Endothelial cell of umbilical vein (primary cell): ENCODE measurements around the gene BUB1B. TPM values are rescaled to one million over a fixed set of nuclear protein-coding genes. Genes with fewer than 3 reads are reported as not detected.

Source experiments
- BruUV-seq: library from RNA; stranded (reverse); fragments of 400-500 nt; replicated peaks from 2 replicates; lab custom pipeline; 2021; lab: Mats Ljungman, UMichigan
- CTCF ChIA-PET: fragments of 300-600, 350-600 bp; sonication (Branson Sonifier 250); formaldehyde crosslinking; loops from one replicate; lab custom pipeline; 2021; ENCODE audit warnings: antibody characterized with exemption, inconsistent platforms; lab: Charles Lee
- POLR2A ChIA-PET: fragments of 300-600, 350-600 bp; sonication (Branson Sonifier 250); formaldehyde crosslinking; loops from one replicate; lab custom pipeline; 2021; ENCODE audit warnings: antibody characterized with exemption, inconsistent platforms; lab: Charles Lee
- DNase-seq: peaks from one replicate; pipeline ENCODE4 v3.0.0-alpha.2; 2011; ENCODE audit warnings: low read depth, low spot score
- FAIRE-seq: peaks from 2 replicates; lab custom pipeline; 2011; peaks lifted over from hg19 to GRCh38; lab: Jason Lieb, UNC
- H2AFZ ChIP-seq: 2 replicates; pipeline ENCODE4 v1.6.0; 2012; ENCODE audit warnings: low read depth, low read length, control low read depth, inconsistent platforms
- H3K27ac ChIP-seq: 2 replicates; pipeline ENCODE4 v1.5.1; 2011; ENCODE audit warnings: low read depth, mild to moderate bottlenecking, control low read depth, low read length, moderate library complexity; ENCODE audit not compliant: insufficient read depth
- H3K27me3 ChIP-seq, 2 experiments: 2 replicates each; pipeline versions ENCODE4 v1.6.0 to v1.6.1; 2011; ENCODE audit warnings: low read length in 2 of 2, mixed read lengths in 1 of 2; ENCODE audit not compliant: control insufficient read depth in 2 of 2, insufficient read depth in 2 of 2
- H3K36me3 ChIP-seq, 2 experiments: 2 replicates in 1 of 2; 3 replicates in 1 of 2; pipeline ENCODE4 v1.5.1; 2011; ENCODE audit warnings: low read length in 2 of 2, mild to moderate bottlenecking in 1 of 2, moderate library complexity in 1 of 2; ENCODE audit not compliant: control insufficient read depth in 2 of 2, insufficient read depth in 2 of 2; ENCODE audit errors: extremely low read depth in 1 of 2
- H3K4me1 ChIP-seq: 3 replicates; pipeline ENCODE4 v1.5.1; 2011; ENCODE audit warnings: mild to moderate bottlenecking, low read length; ENCODE audit not compliant: control insufficient read depth, insufficient read depth; ENCODE audit errors: extremely low read depth
- H3K4me2 ChIP-seq: 2 replicates; pipeline ENCODE4 v1.6.1; 2011; ENCODE audit warnings: low read length, control low read depth, mixed read lengths; ENCODE audit not compliant: insufficient read depth
- H3K4me3 ChIP-seq, 3 experiments: fragments of 200-600 bp in 1 of 3; sonication (generic), shearing (Covaris generic) in 1 of 3; replicated peaks in 1 of 3; 2 replicates each; pipeline ENCODE4 v1.5.1; 2011 to 2016; ENCODE audit warnings: control low read depth in 3 of 3, low read length in 3 of 3, mild to moderate bottlenecking in 2 of 3, inconsistent platforms in 1 of 3, low read depth in 1 of 3, moderate library complexity in 1 of 3; ENCODE audit not compliant: insufficient read depth in 1 of 3
- H3K79me2 ChIP-seq: 2 replicates; pipeline ENCODE4 v1.6.0; 2012; ENCODE audit warnings: low read length, inconsistent platforms; ENCODE audit not compliant: control insufficient read depth, insufficient read depth
- H3K9ac ChIP-seq: replicated peaks from 2 replicates; pipeline ENCODE3; 2011; ENCODE audit warnings: low read length, control low read depth; ENCODE audit not compliant: insufficient read depth; ENCODE audit errors: extremely low read depth
- H3K9me1 ChIP-seq: replicated peaks from 3 replicates; pipeline ENCODE4 v1.6.0; 2011; ENCODE audit warnings: mild to moderate bottlenecking, low read length; ENCODE audit not compliant: control insufficient read depth, insufficient read depth; ENCODE audit errors: extremely low read depth
- H3K9me3 ChIP-seq: replicated peaks from 2 replicates; pipeline ENCODE4 v1.5.1; 2012; ENCODE audit warnings: low read length, inconsistent platforms; ENCODE audit not compliant: control insufficient read depth, insufficient read depth
- H4K20me1 ChIP-seq: replicated peaks from 2 replicates; pipeline ENCODE3; 2011; ENCODE audit warnings: mild to moderate bottlenecking, low read length; ENCODE audit not compliant: control insufficient read depth, insufficient read depth; ENCODE audit errors: extremely low read depth
- CTCF ChIP-seq, 2 donors: IDR thresholded peaks; 1 replicate in 1 of 2; 2 replicates in 1 of 2; pipeline ENCODE4 v1.5.1; 2011; ENCODE audit warnings: low read length in 2 of 2, mild to moderate bottlenecking in 2 of 2, moderate library complexity in 2 of 2, control low read depth in 1 of 2, inconsistent platforms in 1 of 2, low read depth in 1 of 2; ENCODE audit not compliant: insufficient read depth in 1 of 2; ENCODE audit errors: extremely low read depth in 1 of 2
- EZH2 ChIP-seq: IDR thresholded peaks from 2 replicates; pipeline ENCODE4 v1.6.1; 2012; ENCODE audit warnings: borderline replicate concordance, low read depth, mild to moderate bottlenecking, moderate library complexity, low read length, inconsistent platforms; ENCODE audit not compliant: severe bottlenecking
- FOS ChIP-seq: IDR thresholded peaks from 2 replicates; pipeline ENCODE4 v1.6.1; 2011; ENCODE audit warnings: mild to moderate bottlenecking, low read length, moderate library complexity, borderline replicate concordance; ENCODE audit not compliant: insufficient read depth
- GATA2 ChIP-seq: IDR thresholded peaks from 2 replicates; pipeline ENCODE4 v1.7.0; 2011; ENCODE audit warnings: low read depth, mild to moderate bottlenecking, moderate library complexity, mixed read lengths, low read length; ENCODE audit not compliant: insufficient read length, insufficient read depth
- JUN ChIP-seq: IDR thresholded peaks from 2 replicates; pipeline ENCODE4 v1.6.1; 2011; ENCODE audit warnings: borderline replicate concordance, low read depth; ENCODE audit not compliant: insufficient read length, insufficient read depth
- MYC ChIP-seq: IDR thresholded peaks from one replicate; pipeline ENCODE4 v1.6.1; 2011; ENCODE audit warnings: mild to moderate bottlenecking, low read depth, low read length
- POLR2A ChIP-seq: IDR thresholded peaks from 2 replicates; pipeline ENCODE4 v1.6.1; 2012; ENCODE audit warnings: low read depth, mild to moderate bottlenecking, control low read depth, low read length
- POLR2AphosphoS5 ChIP-seq: IDR thresholded peaks from 2 replicates; pipeline ENCODE4 v1.6.1; 2012; ENCODE audit warnings: low read depth, mild to moderate bottlenecking, control low read depth, low read length, moderate library complexity; ENCODE audit not compliant: insufficient read depth
- dilution Hi-C: fragments of 300-500 bp; cut with MboI; formaldehyde crosslinking; loops from one replicate; pipeline ENCODE4 v1.15.0; 2019; ENCODE audit warnings: low sequenced_read_pairs; ENCODE audit not compliant: extremely low pct_ligation_motif_present
- intact Hi-C: fragments of 100-400 bp; cut with micrococcal nuclease; formaldehyde crosslinking; loops from one replicate; pipeline ENCODE4 v1.10.0; 2022
- polyA plus RNA-seq, 4 experiments: library from polyadenylated mRNA; depleted of rRNA in 3 of 4; stranded (reverse) in 3 of 4; unstranded in 1 of 4; fragments of >200 nt; gene quantifications; 2 replicates each; pipeline versions ENCODE4 v1.2.1 to v1.2.3, GENCODE V29; 2011 to 2012; ENCODE audit warnings: missing spikeins in 1 of 4
- total RNA-seq: library from RNA; stranded (reverse); gene quantifications from 2 replicates; pipeline ENCODE4 v1.2.3, GENCODE V29; 2021
- TF ChIP-seq, protein P1 (sequence below): IDR thresholded peaks from 2 replicates; pipeline ENCODE4 v1.6.1; 2011; ENCODE audit not compliant: insufficient read depth, insufficient read length

BUB1B gene
- total and polyA plus RNA-seq, 2 donors (not counting 3 experiments of a cell fraction or from before 2014, with no cell fraction given), result 12.2 to 69.8 TPM

GRCh38 chr15:40222131-40222530 is 61.3 kb downstream of the BUB1B start:
- H3K79me2 ChIP-seq, result no peaks in the 10 kb centered on the region
- POLR2A ChIA-PET, result interaction anchor here (0.6 kb wide), 1 partner anchor 37 kb away, joined by 3 read pairs; no protein-coding TSS in a partner anchor
- TF ChIP-seq, protein P1, sequence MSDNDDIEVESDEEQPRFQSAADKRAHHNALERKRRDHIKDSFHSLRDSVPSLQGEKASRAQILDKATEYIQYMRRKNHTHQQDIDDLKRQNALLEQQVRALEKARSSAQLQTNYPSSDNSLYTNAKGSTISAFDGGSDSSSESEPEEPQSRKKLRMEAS, result no peak
- TF ChIP-seq JUN (no peak), GATA2 (no peak), POLR2A (no peak), EZH2 (no peak), FOS (no peak), POLR2AphosphoS5 (no peak), MYC (no peak), CTCF (IDR thresholded peaks at IDR 0.05; ENCODE audit: extremely low read depth in 1 of 2, insufficient read depth in 1 of 2, low read depth in 1 of 2, low read length in 2 of 2) (no peak)
- H3K27ac ChIP-seq, result no peak overlapping the region
- peaks cover 1 to 18% of the 10 kb centered on the region in 2 experiments for H3K36me3 ChIP-seq
- no peaks in the 10 kb centered on the region for H3K9me3 ChIP-seq
- CTCF ChIA-PET, result interaction anchor here (19.0 kb wide), 1 partner anchor 49 kb away, joined by 879 read pairs; no protein-coding TSS in a partner anchor
- H3K4me1 ChIP-seq, result peaks cover 3% of the 10 kb centered on the region
- H2AFZ ChIP-seq, result no peak overlapping the region
- no peaks in the 10 kb centered on the region for H3K27me3 ChIP-seq
- FAIRE-seq, result no peak
- H3K9ac ChIP-seq, result no peak overlapping the region
- no peaks in the 10 kb centered on the region for H3K9me1 ChIP-seq
- no peaks in the 10 kb centered on the region for H4K20me1 ChIP-seq
- H3K4me2 ChIP-seq, result no peak overlapping the region
- H3K4me3 ChIP-seq, result no peak overlapping the region
- BruUV-seq, result no TSS peak
- DNase-seq, result no peak
- dilution Hi-C loops (no loop called here), intact Hi-C loops (no loop called here)
